HG02642 (cell line): ENCODE data around the gene KRTAP10-3.

Experiments used
- ATAC-seq: cut with Tn5 transposase; IDR thresholded peaks from one replicate; pipeline ENCODE4 v1.9.1; 2021; ENCODE audit warnings: mild to moderate bottlenecking; ENCODE audit not compliant: unreplicated experiment, poor library complexity

Gene KRTAP10-3

DNA sequence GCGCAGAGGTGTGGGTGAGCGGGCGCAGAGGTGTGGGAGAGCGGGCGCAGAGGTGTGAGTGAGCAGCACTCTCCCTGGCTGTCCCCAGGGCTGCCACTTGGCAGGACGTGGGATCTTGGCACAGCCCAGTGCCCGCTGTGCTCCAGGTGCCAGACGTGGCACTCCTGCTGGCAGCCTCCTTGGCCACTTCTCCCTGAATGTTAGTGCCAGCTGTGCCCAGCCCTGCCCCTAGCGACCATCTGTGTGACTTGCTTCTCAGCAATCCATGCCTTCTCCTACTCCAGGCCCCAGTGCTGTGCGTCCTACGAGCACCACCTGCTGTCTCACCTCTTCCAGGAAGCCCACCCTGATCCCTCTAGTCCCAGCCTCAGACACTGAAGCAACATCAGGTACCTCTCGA, 49.1 kb downstream of the KRTAP10-3 start:
- no peak for ATAC-seq

GRCh38 chr21:44508711-44509445, 49.7 kb downstream of the KRTAP10-3 start:
- ATAC-seq, result no peak

GRCh38 chr21:44508426-44508710, 50.2 kb downstream of the KRTAP10-3 start:
- no peak for ATAC-seq
